GM18511 (cell line): ENCODE data around the gene FMN1.

Experiments
- ATAC-seq: cut with Tn5 transposase; IDR thresholded peaks from one replicate; pipeline ENCODE4 v1.9.1; 2021; ENCODE audit warnings: mild to moderate bottlenecking, moderate library complexity; ENCODE audit not compliant: unreplicated experiment

FMN1 gene

DNA sequence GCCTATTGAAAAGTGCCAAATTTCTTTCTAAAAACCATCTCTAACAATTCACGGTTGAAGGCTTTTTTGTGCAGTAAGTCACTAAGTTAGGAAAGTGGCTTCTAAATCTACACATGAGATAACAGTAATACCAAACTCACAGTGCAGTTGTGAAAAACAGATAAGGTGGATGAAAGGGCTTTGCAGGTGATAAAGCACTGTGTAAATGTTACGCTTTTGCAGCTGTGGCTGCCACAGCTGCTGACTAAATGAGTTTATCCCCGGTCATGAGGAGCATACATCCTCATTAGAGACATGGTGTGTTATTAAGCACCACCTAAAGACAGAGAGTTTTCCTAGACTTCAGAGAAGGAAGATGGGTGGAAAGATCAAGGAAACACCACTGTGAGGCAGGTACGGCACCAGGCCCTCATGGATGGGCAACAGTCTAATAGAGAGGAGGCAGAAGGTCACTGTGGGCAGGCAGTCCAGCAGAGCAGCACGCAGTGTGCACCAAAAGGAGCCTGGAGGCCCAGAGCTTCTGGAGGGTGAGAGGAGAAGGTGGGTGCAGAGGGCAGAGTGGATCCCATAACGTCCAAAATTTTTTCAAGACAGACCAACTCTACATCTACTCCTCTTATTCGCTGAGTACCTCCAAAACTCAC lies 68.5 kb downstream of the FMN1 start:
- ATAC-seq, result peak; percentile 48

DNA sequence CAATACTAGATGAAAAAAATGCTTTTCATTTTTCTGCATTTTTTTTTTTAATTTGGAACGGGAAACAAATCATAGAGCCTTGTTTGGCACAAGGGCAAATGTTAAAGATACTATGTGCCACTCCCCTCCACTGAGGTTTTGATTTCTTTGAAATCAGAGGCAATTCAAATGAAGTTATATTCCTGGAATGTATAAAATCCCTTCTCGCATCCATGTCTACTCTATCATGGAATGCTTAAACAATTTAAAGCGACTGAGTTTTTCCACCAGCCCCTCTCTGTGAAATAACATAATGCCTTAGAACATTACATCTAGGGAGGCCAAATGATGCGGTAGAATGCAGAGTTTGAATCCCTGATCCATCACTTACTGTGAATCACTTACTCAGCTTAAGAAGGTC lies 69.7 kb downstream of the FMN1 start:
- ATAC-seq, result no peak

DNA sequence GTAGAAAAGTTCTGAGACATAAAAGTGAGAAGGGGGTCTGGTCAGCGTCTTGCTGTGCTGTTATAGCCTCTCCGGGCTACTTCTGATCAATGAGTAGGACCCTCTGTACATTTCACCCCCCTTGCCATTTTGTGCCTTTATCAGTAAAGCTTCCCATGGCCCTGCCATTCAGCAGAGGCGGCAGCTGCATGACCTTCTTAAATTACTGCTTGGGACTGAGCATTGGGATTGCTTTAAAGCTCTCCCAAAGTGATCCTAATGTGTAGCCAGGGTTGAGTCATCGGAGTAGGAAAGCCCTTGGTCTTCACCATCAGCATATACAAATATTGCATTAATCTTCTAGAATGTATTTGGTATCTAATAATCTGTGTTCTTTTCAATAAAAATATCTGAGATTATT lies 70.2 kb downstream of the FMN1 start:
- ATAC-seq, result no peak

DNA sequence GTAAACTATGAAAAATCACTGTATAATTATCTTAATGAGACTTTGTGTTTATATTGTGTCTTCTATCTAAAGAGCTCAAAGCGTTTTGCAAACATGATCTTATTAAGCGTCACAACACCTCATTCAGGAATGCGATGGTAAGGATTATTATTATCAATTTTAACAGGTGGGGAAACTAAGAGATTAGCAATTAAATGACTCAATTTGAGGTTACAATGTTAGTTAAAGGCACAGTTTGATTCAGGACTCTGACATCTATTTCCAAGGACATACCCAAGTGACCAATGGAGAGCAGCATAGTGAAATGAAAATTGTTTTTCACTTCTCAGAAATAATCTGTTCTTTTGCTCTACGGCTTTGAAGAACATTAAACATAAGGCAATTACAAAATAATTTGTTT lies 74.6 kb downstream of the FMN1 start:
- ATAC-seq, result no peak

DNA sequence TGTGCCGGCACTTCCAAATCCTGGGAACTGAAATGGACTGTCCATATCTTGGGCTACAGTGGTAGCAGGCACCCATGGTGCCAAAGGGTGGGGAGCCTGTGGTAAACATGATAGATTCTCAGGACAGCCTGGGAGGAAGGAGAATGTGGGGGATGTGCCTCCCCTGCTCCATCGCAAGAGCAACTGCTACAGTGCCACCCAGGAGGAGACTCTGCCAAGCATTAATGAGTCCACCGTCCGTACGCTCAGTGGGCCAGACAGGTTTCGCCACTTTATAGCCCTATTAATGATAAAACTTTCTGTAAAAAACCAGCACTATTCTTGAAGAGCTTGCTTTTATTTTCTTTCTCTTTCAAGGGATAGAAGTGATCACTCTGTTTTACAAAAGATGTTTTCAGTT lies 75.2 kb downstream of the FMN1 start:
- ATAC-seq, result no peak

DNA sequence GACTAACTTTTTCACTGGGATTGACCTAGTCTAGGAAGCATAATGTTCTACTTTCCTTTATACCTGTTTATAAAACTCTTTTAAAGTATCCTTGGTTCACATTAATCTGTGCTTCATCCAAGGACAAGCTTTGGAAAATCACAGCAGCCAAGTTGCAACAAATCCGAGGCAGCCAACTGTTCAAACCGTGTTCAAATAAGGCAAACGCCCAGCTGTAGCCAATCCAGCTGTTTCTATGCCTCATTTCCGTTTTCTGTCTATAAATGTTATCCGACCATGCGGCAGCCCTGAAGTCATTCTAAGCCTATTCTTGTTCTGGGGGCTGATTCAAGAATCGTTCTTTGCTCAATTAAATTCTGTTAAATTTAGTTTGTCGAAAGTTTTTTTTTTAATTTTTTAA lies 78.3 kb downstream of the FMN1 start:
- ATAC-seq, result no peak

DNA sequence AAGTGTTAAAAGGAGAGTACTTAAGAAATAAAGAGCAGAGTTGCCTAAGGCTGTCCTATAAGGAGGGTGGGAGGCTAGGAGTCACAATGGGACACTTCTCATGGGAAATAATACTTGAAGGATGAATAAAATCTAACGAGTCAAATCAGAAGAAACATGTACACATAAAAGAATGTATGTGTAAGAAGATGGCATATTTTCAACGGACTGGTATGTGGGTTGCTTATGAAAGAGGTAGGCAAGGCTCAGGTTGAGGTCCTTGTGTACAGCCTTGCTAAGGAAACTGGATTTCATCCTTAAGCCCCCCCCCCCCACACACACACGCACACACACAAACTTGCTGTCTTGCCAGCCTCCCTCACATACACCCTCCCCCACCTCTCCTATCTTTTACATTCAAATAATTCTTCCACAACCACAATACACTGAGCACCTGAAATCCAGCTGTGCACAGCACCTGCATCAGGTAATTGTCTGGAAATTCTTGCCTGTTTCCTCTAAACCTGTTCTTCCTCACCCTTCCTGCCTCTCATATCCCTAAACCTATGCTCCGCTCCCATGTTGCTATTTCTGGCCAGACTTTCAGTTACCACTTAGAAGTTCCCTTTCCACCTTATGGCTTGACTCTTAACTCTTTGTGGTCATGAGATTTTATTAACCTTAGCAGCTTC lies 79.2 kb downstream of the FMN1 start:
- no peak for ATAC-seq

DNA sequence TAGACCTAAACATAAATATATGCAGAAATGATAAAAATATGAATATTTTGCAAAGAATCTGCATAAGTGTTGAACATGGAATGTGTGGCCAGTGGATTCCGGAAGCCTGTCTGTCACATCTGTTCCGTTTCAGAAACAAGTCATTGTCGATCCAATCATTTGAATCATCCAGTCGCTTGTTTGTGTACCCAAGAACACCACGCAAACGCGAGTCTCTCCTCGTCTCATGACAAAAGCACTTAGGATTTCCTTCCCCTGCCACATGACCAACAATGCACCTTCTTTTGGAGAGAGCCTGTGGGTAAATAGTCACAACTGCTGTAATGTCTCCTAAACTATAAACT lies 80.2 kb downstream of the FMN1 start:
- ATAC-seq, result no peak

DNA sequence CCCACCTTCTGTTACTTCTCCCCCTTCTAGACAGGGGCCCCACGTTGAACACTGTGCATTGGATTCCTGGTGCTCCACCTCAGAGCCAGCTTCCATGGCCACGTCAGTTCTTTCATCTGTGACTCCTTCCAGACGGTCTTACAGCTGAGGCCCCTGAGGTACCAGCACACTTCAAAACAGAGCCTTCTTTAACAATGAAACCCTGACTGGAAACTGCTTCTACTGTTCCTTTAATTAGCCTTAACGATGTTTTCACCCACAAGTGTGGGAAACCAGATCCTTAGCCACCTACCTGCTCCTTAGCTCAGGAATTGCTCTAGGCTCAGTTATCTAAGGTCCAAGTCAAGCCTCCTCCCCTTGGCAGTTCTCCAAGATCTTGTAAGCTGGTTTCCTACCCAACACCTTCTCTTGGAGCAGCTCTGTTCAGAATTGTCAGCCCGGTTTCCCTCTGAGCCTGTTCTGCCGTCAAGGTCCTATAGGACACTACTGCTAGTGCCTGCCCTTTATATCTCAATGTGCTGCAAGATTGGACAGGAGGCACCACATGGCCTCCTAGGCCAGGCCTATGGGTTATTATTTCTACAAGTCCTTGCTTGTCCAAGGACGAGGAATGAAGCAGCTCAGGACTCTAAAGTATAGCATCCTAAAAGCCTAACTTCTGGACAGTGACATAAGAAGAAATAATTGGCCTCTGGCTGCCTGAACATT lies 80.7 kb downstream of the FMN1 start:
- no peak for ATAC-seq

DNA sequence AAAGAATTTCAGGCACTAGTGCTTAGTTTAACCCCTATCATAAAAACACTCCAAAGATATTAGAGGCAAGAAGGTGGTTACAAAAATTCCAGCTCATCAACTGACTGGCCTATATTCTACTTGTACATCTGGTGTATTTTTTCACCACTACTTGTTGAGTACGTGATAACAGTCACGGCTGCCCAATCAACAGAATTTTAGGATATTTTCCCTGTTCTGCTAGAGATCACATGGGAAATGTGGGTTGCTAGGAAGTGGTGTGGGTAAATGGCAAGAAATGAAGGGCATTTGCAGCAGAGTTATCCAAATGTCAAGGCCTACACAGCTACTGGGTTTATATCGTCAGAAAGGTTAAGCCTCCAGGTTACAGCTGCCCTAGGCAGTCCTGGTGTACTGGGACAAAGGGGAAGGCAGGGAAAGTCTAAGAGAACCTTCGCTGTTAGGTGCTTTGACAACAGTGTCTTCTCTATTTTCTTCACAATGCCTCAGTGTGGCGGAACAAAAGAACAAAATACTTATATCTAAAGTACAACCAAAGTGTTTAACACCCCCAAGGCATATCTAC lies 81.9 kb downstream of the FMN1 start:
- ATAC-seq, result no peak

DNA sequence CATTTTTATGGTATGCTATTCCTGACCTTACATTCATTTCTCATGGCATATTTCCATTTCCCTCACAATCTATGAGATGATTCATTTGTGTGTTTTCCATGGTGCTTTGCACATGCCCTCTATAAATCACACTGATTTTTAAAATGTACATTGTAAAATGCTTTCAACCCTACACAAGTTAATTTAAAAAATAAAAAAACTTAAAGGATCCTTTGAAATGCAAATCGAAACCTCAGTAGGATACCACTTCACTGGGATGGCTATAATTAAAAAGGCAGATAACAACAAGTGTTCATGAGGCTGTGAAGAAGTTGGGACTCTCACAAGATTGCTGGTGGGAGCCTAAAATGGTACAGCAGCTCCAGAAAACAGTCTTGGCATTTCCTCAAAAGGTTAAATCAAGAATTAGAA lies 83.5 kb downstream of the FMN1 start:
- no peak for ATAC-seq

DNA sequence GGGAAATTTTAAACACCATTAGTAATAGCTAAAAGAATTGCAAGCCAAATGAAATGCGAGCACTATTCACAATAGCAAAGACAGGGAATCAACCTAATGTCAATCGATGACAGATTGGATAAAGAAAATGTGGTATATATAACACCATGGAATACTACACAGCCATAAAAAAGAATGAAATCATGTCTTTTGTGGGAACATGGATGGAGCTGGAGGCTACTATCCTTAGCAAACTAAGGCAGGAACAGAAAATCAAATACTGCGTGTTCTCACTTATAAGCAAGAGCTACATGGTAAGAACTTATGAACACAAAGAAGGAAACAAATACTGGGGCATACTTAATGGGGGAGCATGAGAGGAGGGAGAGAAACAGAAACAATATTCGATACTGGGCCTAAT lies 85.2 kb downstream of the FMN1 start:
- no peak for ATAC-seq

DNA sequence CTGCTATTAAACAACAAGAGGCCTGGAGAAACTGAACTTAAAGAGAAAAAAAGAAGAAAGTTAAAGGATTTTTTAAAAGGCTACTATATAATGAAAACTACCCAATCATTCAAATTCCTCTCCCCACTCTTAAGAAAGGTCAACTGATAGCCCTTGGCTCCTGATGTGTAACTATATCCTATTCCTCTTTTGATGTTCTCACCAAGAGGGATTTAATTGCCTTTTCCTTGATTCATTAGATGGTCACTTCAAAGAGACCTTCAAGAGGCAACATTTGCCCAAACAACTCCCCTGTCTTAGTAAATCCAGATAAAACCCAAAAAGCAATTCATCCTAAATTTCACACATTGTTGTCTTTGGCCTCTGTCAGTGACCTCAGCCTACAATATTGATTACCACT lies 86.0 kb downstream of the FMN1 start:
- no peak for ATAC-seq

DNA sequence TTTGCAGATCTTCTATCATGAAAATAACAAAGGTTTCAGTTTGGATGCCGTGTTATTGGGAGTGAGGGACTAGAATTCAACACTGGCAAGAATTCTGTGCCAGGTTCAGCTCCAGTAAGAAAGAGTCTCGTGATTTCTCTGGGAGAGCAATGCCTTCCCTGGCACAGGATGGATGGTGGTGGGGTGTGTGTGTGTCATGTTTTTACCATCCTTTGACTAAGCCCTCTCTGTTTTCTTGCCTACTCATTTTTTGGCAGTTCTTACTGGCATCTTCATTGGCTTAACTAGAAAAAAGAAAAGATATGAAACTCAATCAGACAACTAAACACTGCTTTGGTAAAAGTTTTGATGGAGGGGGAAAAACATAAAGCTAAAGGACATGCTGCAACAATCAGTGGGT lies 86.6 kb downstream of the FMN1 start:
- no peak for ATAC-seq

DNA sequence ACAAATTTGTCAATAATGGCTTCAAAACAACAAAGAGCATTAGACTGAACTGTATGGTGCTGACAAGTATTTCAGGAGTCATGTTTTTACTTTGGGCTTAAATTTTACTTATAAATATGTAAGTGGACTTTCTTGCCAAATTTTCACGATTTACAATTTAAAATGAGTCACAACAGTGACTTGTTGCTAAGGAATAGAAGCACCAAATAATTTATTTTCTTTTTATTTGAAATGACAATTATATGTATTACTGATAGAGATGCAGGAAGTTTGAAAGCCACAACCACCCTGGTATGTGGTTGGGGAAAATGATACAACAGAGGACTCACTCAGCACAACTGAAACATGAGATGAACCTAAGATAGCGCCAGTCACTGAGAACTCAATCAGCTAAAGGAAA lies 90.3 kb downstream of the FMN1 start:
- no peak for ATAC-seq

DNA sequence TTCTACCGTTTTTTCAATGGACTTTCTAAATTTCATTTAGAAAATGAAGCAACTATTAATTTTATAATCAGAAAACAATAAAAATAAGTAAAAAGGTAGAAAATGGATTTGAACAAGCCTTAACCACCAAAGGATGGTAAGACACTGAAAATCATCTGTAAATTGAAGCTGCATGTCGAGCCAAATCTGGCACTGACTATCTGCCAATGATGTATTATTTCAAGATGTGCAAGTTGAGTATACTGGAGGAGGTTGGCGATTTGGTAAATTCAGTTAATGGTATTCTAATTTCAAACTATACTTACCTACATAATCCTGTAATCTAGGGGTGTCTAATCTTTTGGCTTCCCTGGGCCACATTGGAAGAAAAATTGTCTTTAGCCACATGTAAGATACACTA lies 93.5 kb downstream of the FMN1 start:
- ATAC-seq, result no peak

DNA sequence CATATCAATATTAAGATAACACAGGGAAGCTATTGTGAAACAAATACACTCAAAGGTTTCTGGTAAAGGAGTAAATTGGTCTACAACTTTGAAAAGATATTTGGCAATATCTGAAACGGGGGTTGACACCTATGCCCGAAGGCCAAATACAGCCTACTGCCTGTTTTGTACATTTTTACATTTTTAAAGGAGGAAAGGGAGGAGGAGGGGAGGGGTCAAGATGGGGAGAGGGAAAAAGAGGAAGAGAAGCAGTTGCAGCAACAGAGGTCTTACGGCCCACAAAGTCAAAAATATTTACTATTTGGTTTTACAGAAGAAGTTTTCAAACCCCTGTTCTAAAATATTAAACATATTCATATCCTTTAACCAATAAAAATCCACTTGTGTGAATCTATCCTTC lies 94.2 kb downstream of the FMN1 start:
- no peak for ATAC-seq

DNA sequence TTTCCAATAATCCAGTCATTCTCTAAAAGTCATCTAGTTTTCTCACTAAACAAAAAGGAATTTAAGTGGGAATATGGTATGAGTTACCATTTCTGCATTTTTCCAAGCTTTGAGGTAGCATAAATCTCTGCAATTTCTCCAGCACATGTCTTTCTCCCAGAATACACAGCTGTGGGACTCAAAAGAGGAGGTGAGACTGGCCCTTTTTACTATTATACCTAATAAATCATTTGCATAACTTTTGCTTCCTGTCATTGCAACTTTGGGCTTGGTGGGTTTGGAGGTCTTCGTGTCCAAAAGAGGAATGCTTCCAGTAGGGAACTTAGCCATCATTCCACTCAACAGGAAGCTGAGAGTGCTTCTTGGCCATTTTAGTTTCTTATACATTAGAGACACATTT lies 94.8 kb downstream of the FMN1 start:
- no peak for ATAC-seq

DNA sequence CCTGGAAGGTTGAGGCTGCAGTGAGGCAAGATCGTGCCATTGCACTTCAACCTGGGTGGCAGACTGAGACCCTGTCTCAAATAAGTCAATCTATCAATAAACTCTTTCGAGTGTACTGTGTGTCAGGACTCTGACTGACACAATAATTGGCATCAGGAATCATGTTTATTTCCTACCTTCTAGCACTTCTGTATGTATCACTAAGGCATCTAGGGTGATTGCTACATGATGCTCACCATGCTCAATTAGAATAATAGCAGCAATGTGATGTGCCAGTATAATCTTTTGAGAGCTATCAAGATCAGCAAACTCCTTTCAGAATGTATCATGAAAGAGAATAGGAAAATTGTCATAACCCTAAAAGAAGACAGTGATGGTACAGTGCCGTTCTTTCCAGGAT lies 95.3 kb downstream of the FMN1 start:
- ATAC-seq, result no peak

DNA sequence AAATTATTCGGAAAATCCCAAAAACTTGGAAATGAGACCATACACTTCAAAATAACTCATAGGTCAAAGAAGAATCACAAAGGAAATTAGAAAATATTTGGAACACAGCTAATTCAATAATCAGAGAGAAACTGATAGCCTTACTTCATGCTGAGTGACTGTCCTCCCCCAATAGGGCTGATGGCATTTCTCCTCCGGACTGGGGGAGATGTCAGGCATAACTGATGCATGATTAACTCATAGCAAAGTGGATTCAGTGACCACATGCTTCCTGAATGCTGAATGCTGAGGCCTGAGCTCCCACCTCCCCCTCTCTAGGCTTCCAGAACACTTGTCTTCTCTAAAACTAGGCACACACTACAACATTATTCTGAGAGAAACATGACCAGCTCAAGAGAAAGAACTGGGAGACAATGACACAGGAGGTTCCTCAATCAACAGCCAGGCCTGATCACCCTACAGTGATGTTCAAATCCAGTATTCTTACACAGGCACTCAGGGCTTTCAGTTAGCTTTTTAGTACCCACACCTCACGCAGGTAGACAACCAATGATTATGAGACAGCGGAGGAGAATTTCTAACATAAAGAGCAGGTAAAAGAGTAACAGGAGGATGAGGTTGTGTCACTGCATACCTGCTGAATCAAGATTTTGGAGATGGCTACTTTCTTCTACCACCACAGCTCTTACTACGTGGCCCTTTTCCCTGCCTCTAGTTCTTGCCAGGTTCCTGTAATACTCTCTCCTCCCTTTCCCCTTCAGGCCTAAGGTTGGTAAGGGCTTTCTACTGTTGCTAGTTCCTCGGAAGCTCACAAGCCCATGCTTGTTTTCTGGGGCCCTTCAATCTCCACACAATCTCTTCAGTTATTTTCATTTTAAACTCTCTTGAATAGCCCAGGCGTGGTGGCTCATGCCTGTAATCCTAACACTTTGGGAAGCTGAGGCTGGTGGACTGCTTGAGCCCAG lies 96.1 kb downstream of the FMN1 start:
- no peak for ATAC-seq

DNA sequence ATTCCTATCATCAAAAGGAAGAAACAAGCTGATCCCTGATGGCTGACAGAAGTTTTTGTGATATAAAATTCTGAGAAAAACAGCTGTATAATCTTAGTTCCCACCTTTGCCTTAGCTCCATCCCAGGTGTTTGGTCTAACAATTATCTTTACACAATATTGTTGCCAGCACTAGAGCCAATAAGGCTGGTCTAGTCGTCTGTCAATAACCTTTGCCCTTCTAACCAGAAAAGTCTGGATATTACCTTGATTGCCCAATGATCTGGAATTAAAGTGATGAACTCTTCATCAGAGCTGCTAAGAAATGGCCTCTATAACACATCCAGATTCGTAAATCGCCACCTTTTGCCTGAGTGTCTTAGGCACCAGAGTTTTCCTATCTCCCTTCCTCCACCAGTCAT lies 98.4 kb downstream of the FMN1 start:
- ATAC-seq, result no peak
